Cardiac fibroblast (primary cell): Measurements from ENCODE around the gene NOL8.

ENCODE experiments used
- DNase-seq, 2 donors: peaks; one replicate each; pipeline versions ENCODE4 v3.0.0 to v3.0.0-alpha.2; 2010; ENCODE audit warnings: low read depth in 2 of 2
- H3K4me3 ChIP-seq, 2 donors: replicated peaks in 1 of 2; 1 replicate in 1 of 2; 2 replicates in 1 of 2; pipeline ENCODE4 v1.5.1; 2011; ENCODE audit warnings: low read depth in 2 of 2, low read length in 2 of 2, mild to moderate bottlenecking in 2 of 2, moderate library complexity in 1 of 2
- TF ChIP-seq, protein P1 (sequence below): IDR thresholded peaks from one replicate; pipeline ENCODE4 v1.5.1; 2011; ENCODE audit warnings: low read depth, mild to moderate bottlenecking, low read length, inconsistent platforms

Gene NOL8

DNA sequence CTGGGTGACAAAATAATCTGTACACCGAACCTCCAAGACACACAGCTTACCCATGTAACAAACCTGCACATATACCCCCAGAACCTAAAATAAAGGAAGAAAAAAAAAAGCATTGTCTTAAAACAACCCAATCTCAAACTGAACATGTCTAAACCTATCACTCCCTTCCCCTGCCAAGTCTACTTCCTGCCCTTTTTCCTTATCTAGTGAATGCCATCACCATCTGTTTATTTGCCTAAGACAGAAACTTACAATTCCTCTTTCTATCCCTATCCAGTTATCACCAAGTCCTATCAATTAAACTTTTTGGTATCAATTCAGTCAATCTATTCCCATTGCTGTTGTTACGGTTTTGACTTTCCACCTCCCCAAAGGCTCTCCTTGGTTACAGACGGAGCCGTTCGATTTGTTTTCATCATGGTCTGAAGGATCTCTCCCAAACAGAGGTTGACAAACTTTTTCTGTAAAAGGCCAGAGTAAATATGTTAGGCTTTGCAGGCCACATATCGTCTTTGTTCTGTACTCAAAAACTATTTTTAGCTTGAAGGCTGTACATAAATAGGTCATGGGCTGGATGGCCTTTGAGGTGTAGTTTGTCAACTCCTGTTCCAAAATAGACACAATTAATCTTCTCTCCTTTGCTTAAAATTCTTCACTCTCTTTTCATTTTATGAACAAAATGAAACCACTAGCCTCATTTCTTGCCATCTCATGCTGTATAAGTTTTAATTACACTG lies 12.1 kb downstream of the NOL8 start:
- TF ChIP-seq, protein P1, sequence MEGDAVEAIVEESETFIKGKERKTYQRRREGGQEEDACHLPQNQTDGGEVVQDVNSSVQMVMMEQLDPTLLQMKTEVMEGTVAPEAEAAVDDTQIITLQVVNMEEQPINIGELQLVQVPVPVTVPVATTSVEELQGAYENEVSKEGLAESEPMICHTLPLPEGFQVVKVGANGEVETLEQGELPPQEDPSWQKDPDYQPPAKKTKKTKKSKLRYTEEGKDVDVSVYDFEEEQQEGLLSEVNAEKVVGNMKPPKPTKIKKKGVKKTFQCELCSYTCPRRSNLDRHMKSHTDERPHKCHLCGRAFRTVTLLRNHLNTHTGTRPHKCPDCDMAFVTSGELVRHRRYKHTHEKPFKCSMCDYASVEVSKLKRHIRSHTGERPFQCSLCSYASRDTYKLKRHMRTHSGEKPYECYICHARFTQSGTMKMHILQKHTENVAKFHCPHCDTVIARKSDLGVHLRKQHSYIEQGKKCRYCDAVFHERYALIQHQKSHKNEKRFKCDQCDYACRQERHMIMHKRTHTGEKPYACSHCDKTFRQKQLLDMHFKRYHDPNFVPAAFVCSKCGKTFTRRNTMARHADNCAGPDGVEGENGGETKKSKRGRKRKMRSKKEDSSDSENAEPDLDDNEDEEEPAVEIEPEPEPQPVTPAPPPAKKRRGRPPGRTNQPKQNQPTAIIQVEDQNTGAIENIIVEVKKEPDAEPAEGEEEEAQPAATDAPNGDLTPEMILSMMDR, result no peak

DNA sequence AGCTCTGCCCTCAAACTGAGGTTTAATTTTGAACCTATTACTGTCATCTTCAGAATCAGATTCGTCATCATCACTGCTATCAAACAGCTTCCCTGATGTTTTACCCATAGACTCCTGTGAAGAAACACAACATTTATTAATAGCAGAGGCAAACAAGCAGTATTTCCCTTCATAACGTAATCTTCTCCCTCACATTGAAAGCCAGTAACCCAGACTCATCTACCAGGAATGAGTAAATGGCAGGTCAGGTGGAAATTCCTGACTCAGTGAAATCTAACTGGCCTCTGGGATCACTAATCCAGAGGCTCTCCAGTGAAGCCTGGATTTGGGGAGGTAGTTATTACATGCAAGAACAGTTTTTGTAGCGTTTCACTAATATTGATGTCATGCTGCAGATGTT lies 14.6 kb downstream of the NOL8 start:
- DNase-seq, result no peak
- TF ChIP-seq, protein P1, result no peak
- no peak overlapping the region for H3K4me3 ChIP-seq

More for the DNA sequence above, 12.1 kb downstream of the NOL8 start:
- H3K4me3 ChIP-seq, result no peak overlapping the region
- DNase-seq, result peak in 1 of 2 donors; percentile 25

DNA sequence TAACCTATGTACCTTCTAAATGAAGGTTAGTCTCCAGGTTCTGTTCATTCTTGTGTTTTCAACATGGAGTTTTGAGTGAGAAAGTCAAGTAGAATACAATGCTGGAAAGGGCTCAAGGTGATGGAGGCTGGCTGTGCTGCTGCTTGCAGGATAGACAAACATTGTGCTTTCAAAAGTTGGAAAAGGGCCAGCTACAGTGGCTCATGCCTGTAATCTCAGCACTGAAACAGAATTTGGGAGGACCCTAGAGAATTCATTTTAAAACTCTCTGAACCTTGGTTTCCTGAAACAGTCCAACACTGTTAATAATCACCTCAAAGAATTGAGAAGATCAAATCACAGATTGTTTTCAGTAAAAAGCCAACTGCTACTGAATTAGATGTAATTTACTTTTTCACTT lies 16.3 kb downstream of the NOL8 start:
- TF ChIP-seq, protein P1, result no peak
- DNase-seq, result peak; percentile 63 to 66
- H3K4me3 ChIP-seq, result no peak overlapping the region

DNA sequence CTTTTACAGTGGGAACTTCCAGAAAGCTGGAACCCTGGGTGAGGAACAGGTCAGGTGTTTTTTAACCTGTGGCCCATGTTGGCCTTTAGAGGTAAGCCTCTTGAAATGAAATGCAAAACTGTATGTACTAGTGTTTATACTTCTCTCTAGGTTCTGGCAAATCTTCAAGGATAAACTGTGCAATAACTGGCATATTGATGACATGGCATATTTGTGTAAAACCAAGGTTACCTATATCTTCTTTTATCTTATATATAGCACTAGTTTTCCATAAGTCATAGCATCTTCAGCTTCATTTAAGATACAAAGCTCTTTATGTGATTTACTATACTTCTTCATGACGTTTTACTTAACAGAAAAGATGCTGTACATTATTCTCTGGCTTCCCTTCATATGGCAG lies 24.2 kb downstream of the NOL8 start:
- DNase-seq, result no peak
- no peak overlapping the region for H3K4me3 ChIP-seq
- TF ChIP-seq, protein P1, result no peak

DNA sequence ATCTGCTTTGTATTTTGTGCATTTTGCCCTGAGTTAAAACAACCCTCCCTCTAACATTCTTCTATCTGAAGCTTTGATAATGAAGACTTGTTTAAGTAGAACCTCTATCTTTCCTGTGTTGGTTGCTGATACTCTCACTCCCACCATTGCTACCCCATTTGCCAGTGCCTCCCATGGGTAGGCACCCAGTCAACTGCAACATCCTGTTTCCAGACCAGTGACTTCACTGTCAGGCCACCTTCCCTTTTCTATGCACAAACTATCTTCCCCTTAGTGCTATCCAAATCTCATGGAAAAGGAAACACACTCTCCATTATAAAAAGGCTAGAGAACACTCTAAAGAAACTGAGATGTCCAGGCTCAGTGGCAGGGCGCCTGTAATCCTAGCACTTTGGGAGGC lies 26.0 kb downstream of the NOL8 start:
- H3K4me3 ChIP-seq, result no peak overlapping the region
- TF ChIP-seq, protein P1, result no peak
- no peak for DNase-seq

DNA sequence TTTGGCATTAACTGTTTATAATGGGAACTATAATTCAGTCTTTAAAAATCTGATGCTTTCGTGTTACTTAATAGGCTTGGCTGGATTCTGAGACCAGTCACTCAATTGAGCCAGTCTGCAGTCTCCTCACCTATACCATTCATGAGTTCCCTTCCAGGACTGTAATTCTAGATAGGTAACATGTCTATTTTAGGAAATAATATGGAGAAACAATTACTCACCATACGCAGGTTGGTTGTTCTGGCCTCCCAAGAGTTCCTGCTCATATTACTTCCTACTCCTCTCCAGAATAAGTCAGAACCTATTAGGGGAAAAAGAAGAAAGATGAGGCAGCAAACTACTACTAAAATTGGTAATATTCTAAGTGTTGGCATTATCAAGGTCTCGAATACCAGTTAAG lies 27.1 kb downstream of the NOL8 start:
- TF ChIP-seq, protein P1, result no peak
- no peak for DNase-seq
- H3K4me3 ChIP-seq, result no peak overlapping the region

DNA sequence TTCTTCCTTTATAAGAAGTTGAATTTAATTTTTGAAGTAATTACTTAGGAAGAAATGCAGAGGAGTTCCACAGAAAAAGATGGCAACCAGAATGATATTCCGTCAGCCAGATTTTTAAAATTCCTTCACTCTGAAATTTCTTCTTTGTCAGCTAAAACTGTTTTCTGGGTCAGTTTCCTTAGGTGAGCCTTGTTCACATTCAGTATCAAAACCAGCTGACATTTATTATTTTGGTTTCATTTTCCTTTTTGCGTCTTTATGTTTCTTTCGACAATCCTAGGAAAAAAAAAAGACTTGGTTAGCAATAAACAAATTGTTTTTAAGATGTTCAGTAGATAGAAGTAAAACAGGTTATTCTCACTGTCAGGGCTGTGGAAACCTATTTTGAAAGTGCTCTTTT lies 27.5 kb downstream of the NOL8 start:
- TF ChIP-seq, protein P1, result no peak
- H3K4me3 ChIP-seq, result no peak overlapping the region
- DNase-seq, result no peak
